Activated naive CD4-positive, alpha-beta T cell treated with anti-CD3 and anti-CD28 coated beads, Interleukin-2, amount 50 U/mL, for 24 hours (primary cell): ENCODE results near the gene SELL.
"Not testable (repeated sequence)": the region's sequence is repeated elsewhere in the genome, so short reads cannot be mapped to it uniquely, and the experiment has no call there.

Experiments
- H3K27ac Mint-ChIP-seq: one replicate; pipeline ENCODE4 v1.8.0; 2021; ENCODE audit warnings: mild to moderate bottlenecking, mixed read lengths
- H3K27me3 Mint-ChIP-seq: one replicate; pipeline ENCODE4 v1.8.0; 2021; ENCODE audit warnings: mixed read lengths
- H3K36me3 Mint-ChIP-seq: one replicate; pipeline ENCODE4 v1.8.0; 2021; ENCODE audit warnings: mixed read lengths
- H3K4me1 Mint-ChIP-seq: one replicate; pipeline ENCODE4 v1.8.0; 2021; ENCODE audit warnings: mixed read lengths
- H3K4me3 Mint-ChIP-seq: one replicate; pipeline ENCODE4 v1.8.0; 2021; ENCODE audit warnings: mild to moderate bottlenecking, mixed read lengths
- H3K9me3 Mint-ChIP-seq: one replicate; pipeline ENCODE4 v1.8.0; 2021; ENCODE audit warnings: mixed read lengths

SELL gene

GRCh38 chr1:169658777-169659176 is 52.6 kb downstream of the SELL start:
- peaks cover 89% of the 10 kb centered on the region for H3K4me1 Mint-ChIP-seq
- not testable (repeated sequence) for H3K9me3 Mint-ChIP-seq, H3K27me3 Mint-ChIP-seq
- H3K36me3 Mint-ChIP-seq = peaks cover 11% of the 10 kb centered on the region
- peak overlapping the region; percentile 32 for H3K27ac Mint-ChIP-seq
- peak overlapping the region; percentile 9 for H3K4me3 Mint-ChIP-seq

- H3K27me3 Mint-ChIP-seq = no peaks in the 10 kb centered on the region
- no peaks in the 10 kb centered on the region for H3K9me3 Mint-ChIP-seq
- H3K36me3 Mint-ChIP-seq = peaks cover 8% of the 10 kb centered on the region
- no peak overlapping the region for H3K4me3 Mint-ChIP-seq
- peaks cover 77% of the 10 kb centered on the region for H3K4me1 Mint-ChIP-seq
- no peak overlapping the region for H3K27ac Mint-ChIP-seq
Measured at GRCh38 chr1:169653873-169654272, 57.5 kb downstream of the SELL start.

- H3K27ac Mint-ChIP-seq = no peak overlapping the region
- H3K4me3 Mint-ChIP-seq = no peak overlapping the region
- H3K4me1 Mint-ChIP-seq = peaks cover 72% of the 10 kb centered on the region
- peaks cover 4% of the 10 kb centered on the region for H3K36me3 Mint-ChIP-seq
- H3K9me3 Mint-ChIP-seq = no peaks in the 10 kb centered on the region
- H3K27me3 Mint-ChIP-seq = no peaks in the 10 kb centered on the region
Measured at GRCh38 chr1:169651035-169651434, 60.4 kb downstream of the SELL start.

- Mint-ChIP-seq H3K4me3 (no peak overlapping the region), H3K9me3 (no peaks in the 10 kb centered on the region), H3K27ac (no peak overlapping the region), H3K27me3 (no peaks in the 10 kb centered on the region), H3K4me1 (peaks cover 67% of the 10 kb centered on the region), H3K36me3 (peaks cover 4% of the 10 kb centered on the region)
Measured at GRCh38 chr1:169650551-169650950, 60.9 kb downstream of the SELL start.

- Mint-ChIP-seq H3K36me3 (peaks cover 4% of the 10 kb centered on the region), H3K27me3 (no peaks in the 10 kb centered on the region), H3K4me1 (peaks cover 58% of the 10 kb centered on the region), H3K9me3 (no peaks in the 10 kb centered on the region), H3K27ac (peak overlapping the region; percentile 92), H3K4me3 (peak overlapping the region; percentile 66)
Measured at GRCh38 chr1:169648709-169649108, 62.7 kb downstream of the SELL start.

- Mint-ChIP-seq H3K4me1 (peaks cover 54% of the 10 kb centered on the region), H3K4me3 (peak overlapping the region; percentile 66)
Measured at GRCh38 chr1:169648187-169648586, 63.2 kb downstream of the SELL start.

GRCh38 chr1:169647512-169647911 is 63.9 kb downstream of the SELL start:
- Mint-ChIP-seq H3K27ac (peak overlapping the region; percentile 92), H3K9me3 (no peaks in the 10 kb centered on the region), H3K4me1 (peaks cover 51% of the 10 kb centered on the region)

More at GRCh38 chr1:169648187-169648586, 63.2 kb downstream of the SELL start:
- H3K27ac Mint-ChIP-seq = peak overlapping the region; percentile 92
- H3K9me3 Mint-ChIP-seq = no peaks in the 10 kb centered on the region
- H3K27me3 Mint-ChIP-seq = no peaks in the 10 kb centered on the region
- peaks cover 4% of the 10 kb centered on the region for H3K36me3 Mint-ChIP-seq

GRCh38 chr1:169644297-169644696 is 67.1 kb downstream of the SELL start:
- Mint-ChIP-seq H3K27ac (no peak overlapping the region), H3K36me3 (peaks cover 2% of the 10 kb centered on the region), H3K4me1 (peaks cover 56% of the 10 kb centered on the region), H3K9me3 (no peaks in the 10 kb centered on the region), H3K27me3 (no peaks in the 10 kb centered on the region), H3K4me3 (no peak overlapping the region)

More at GRCh38 chr1:169647512-169647911, 63.9 kb downstream of the SELL start:
- peak overlapping the region; percentile 66 for H3K4me3 Mint-ChIP-seq
- H3K27me3 Mint-ChIP-seq = no peaks in the 10 kb centered on the region
- H3K36me3 Mint-ChIP-seq = peaks cover 4% of the 10 kb centered on the region
